Endothelial cell of umbilical vein (primary cell): Measurements from ENCODE around the gene SLC35F3. TPM values are rescaled to one million over a fixed set of nuclear protein-coding genes. Genes with fewer than 3 reads are reported as not detected.

ENCODE experiments used
- BruUV-seq: library from RNA; stranded (reverse); fragments of 400-500 nt; replicated peaks from 2 replicates; lab custom pipeline; 2021; lab: Mats Ljungman, UMichigan
- CTCF ChIA-PET: fragments of 300-600, 350-600 bp; sonication (Branson Sonifier 250); formaldehyde crosslinking; loops from one replicate; lab custom pipeline; 2021; ENCODE audit warnings: antibody characterized with exemption, inconsistent platforms; lab: Charles Lee
- POLR2A ChIA-PET: fragments of 300-600, 350-600 bp; sonication (Branson Sonifier 250); formaldehyde crosslinking; loops from one replicate; lab custom pipeline; 2021; ENCODE audit warnings: antibody characterized with exemption, inconsistent platforms; lab: Charles Lee
- DNase-seq: peaks from one replicate; pipeline ENCODE4 v3.0.0-alpha.2; 2011; ENCODE audit warnings: low read depth, low spot score
- FAIRE-seq: peaks from 2 replicates; lab custom pipeline; 2011; peaks lifted over from hg19 to GRCh38; lab: Jason Lieb, UNC
- H2AFZ ChIP-seq: 2 replicates; pipeline ENCODE4 v1.6.0; 2012; ENCODE audit warnings: low read depth, low read length, control low read depth, inconsistent platforms
- H3K27ac ChIP-seq: 2 replicates; pipeline ENCODE4 v1.5.1; 2011; ENCODE audit warnings: low read depth, mild to moderate bottlenecking, control low read depth, low read length, moderate library complexity; ENCODE audit not compliant: insufficient read depth
- H3K27me3 ChIP-seq, 2 experiments: 2 replicates each; pipeline versions ENCODE4 v1.6.0 to v1.6.1; 2011; ENCODE audit warnings: low read length in 2 of 2, mixed read lengths in 1 of 2; ENCODE audit not compliant: control insufficient read depth in 2 of 2, insufficient read depth in 2 of 2
- H3K36me3 ChIP-seq, 2 experiments: 2 replicates in 1 of 2; 3 replicates in 1 of 2; pipeline ENCODE4 v1.5.1; 2011; ENCODE audit warnings: low read length in 2 of 2, mild to moderate bottlenecking in 1 of 2, moderate library complexity in 1 of 2; ENCODE audit not compliant: control insufficient read depth in 2 of 2, insufficient read depth in 2 of 2; ENCODE audit errors: extremely low read depth in 1 of 2
- H3K4me1 ChIP-seq: 3 replicates; pipeline ENCODE4 v1.5.1; 2011; ENCODE audit warnings: mild to moderate bottlenecking, low read length; ENCODE audit not compliant: control insufficient read depth, insufficient read depth; ENCODE audit errors: extremely low read depth
- H3K4me2 ChIP-seq: 2 replicates; pipeline ENCODE4 v1.6.1; 2011; ENCODE audit warnings: low read length, control low read depth, mixed read lengths; ENCODE audit not compliant: insufficient read depth
- H3K4me3 ChIP-seq, 3 experiments: fragments of 200-600 bp in 1 of 3; sonication (generic), shearing (Covaris generic) in 1 of 3; replicated peaks in 1 of 3; 2 replicates each; pipeline ENCODE4 v1.5.1; 2011 to 2016; ENCODE audit warnings: control low read depth in 3 of 3, low read length in 3 of 3, mild to moderate bottlenecking in 2 of 3, inconsistent platforms in 1 of 3, low read depth in 1 of 3, moderate library complexity in 1 of 3; ENCODE audit not compliant: insufficient read depth in 1 of 3
- H3K79me2 ChIP-seq: 2 replicates; pipeline ENCODE4 v1.6.0; 2012; ENCODE audit warnings: low read length, inconsistent platforms; ENCODE audit not compliant: control insufficient read depth, insufficient read depth
- H3K9ac ChIP-seq: replicated peaks from 2 replicates; pipeline ENCODE3; 2011; ENCODE audit warnings: low read length, control low read depth; ENCODE audit not compliant: insufficient read depth; ENCODE audit errors: extremely low read depth
- H3K9me1 ChIP-seq: replicated peaks from 3 replicates; pipeline ENCODE4 v1.6.0; 2011; ENCODE audit warnings: mild to moderate bottlenecking, low read length; ENCODE audit not compliant: control insufficient read depth, insufficient read depth; ENCODE audit errors: extremely low read depth
- H3K9me3 ChIP-seq: replicated peaks from 2 replicates; pipeline ENCODE4 v1.5.1; 2012; ENCODE audit warnings: low read length, inconsistent platforms; ENCODE audit not compliant: control insufficient read depth, insufficient read depth
- H4K20me1 ChIP-seq: replicated peaks from 2 replicates; pipeline ENCODE3; 2011; ENCODE audit warnings: mild to moderate bottlenecking, low read length; ENCODE audit not compliant: control insufficient read depth, insufficient read depth; ENCODE audit errors: extremely low read depth
- EZH2 ChIP-seq: IDR thresholded peaks from 2 replicates; pipeline ENCODE4 v1.6.1; 2012; ENCODE audit warnings: borderline replicate concordance, low read depth, mild to moderate bottlenecking, moderate library complexity, low read length, inconsistent platforms; ENCODE audit not compliant: severe bottlenecking
- FOS ChIP-seq: IDR thresholded peaks from 2 replicates; pipeline ENCODE4 v1.6.1; 2011; ENCODE audit warnings: mild to moderate bottlenecking, low read length, moderate library complexity, borderline replicate concordance; ENCODE audit not compliant: insufficient read depth
- GATA2 ChIP-seq: IDR thresholded peaks from 2 replicates; pipeline ENCODE4 v1.7.0; 2011; ENCODE audit warnings: low read depth, mild to moderate bottlenecking, moderate library complexity, mixed read lengths, low read length; ENCODE audit not compliant: insufficient read length, insufficient read depth
- JUN ChIP-seq: IDR thresholded peaks from 2 replicates; pipeline ENCODE4 v1.6.1; 2011; ENCODE audit warnings: borderline replicate concordance, low read depth; ENCODE audit not compliant: insufficient read length, insufficient read depth
- MYC ChIP-seq: IDR thresholded peaks from one replicate; pipeline ENCODE4 v1.6.1; 2011; ENCODE audit warnings: mild to moderate bottlenecking, low read depth, low read length
- POLR2A ChIP-seq: IDR thresholded peaks from 2 replicates; pipeline ENCODE4 v1.6.1; 2012; ENCODE audit warnings: low read depth, mild to moderate bottlenecking, control low read depth, low read length
- POLR2AphosphoS5 ChIP-seq: IDR thresholded peaks from 2 replicates; pipeline ENCODE4 v1.6.1; 2012; ENCODE audit warnings: low read depth, mild to moderate bottlenecking, control low read depth, low read length, moderate library complexity; ENCODE audit not compliant: insufficient read depth
- dilution Hi-C: fragments of 300-500 bp; cut with MboI; formaldehyde crosslinking; loops from one replicate; pipeline ENCODE4 v1.15.0; 2019; ENCODE audit warnings: low sequenced_read_pairs; ENCODE audit not compliant: extremely low pct_ligation_motif_present
- intact Hi-C: fragments of 100-400 bp; cut with micrococcal nuclease; formaldehyde crosslinking; loops from one replicate; pipeline ENCODE4 v1.10.0; 2022
- polyA plus RNA-seq, 4 experiments: library from polyadenylated mRNA; depleted of rRNA in 3 of 4; stranded (reverse) in 3 of 4; unstranded in 1 of 4; fragments of >200 nt; gene quantifications; 2 replicates each; pipeline versions ENCODE4 v1.2.1 to v1.2.3, GENCODE V29; 2011 to 2012; ENCODE audit warnings: missing spikeins in 1 of 4
- total RNA-seq: library from RNA; stranded (reverse); gene quantifications from 2 replicates; pipeline ENCODE4 v1.2.3, GENCODE V29; 2021
- TF ChIP-seq, protein P1 (sequence below): IDR thresholded peaks from 2 replicates; pipeline ENCODE4 v1.6.1; 2011; ENCODE audit not compliant: insufficient read depth, insufficient read length
- TF ChIP-seq, protein P2 (sequence below), 2 donors: IDR thresholded peaks; 1 replicate in 1 of 2; 2 replicates in 1 of 2; pipeline ENCODE4 v1.5.1; 2011; ENCODE audit warnings: low read length in 2 of 2, mild to moderate bottlenecking in 2 of 2, moderate library complexity in 2 of 2, control low read depth in 1 of 2, inconsistent platforms in 1 of 2, low read depth in 1 of 2; ENCODE audit not compliant: insufficient read depth in 1 of 2; ENCODE audit errors: extremely low read depth in 1 of 2

SLC35F3 gene
- total and polyA plus RNA-seq, 2 donors (not counting 3 experiments of a cell fraction or from before 2014, with no cell fraction given) = not detected

DNA sequence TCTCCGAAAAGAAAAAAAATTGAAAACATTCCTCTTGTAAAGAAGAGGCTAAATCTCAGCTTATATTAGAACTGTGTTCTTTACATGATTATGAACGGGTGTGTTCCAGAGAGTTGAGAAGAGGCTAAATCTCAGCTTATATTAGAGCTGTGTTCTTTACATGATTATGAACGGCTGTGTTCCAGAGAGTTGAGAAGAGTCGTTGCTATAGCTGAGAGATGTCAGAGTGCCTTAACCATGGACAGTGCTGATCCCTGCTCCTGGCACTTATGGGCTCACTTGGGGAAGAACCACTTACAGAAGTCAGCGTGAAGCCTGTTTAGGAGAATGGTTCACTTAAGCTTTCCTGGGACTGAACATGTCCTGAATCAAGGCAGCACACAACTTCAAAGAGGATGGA lies 35.0 kb downstream of the SLC35F3 start:
- H3K4me2 ChIP-seq = no peak overlapping the region
- intact Hi-C loops = no loop called here
- H2AFZ ChIP-seq = no peak overlapping the region
- no peak for TF ChIP-seq POLR2A
- no TSS peak for BruUV-seq
- dilution Hi-C loops = no loop called here
- H3K79me2 ChIP-seq = no peaks in the 10 kb centered on the region
- POLR2A ChIA-PET = no interaction called here
- no peaks in the 10 kb centered on the region for H3K4me1 ChIP-seq
- CTCF ChIA-PET = no interaction called here
- no peak for FAIRE-seq
- H3K27ac ChIP-seq = no peak overlapping the region
- H3K36me3 ChIP-seq = no peaks in the 10 kb centered on the region
- no peaks in the 10 kb centered on the region for H3K9me3 ChIP-seq
- no peak overlapping the region for H3K9ac ChIP-seq
- no peak overlapping the region for H3K4me3 ChIP-seq
- H3K9me1 ChIP-seq = no peaks in the 10 kb centered on the region
- H4K20me1 ChIP-seq = no peaks in the 10 kb centered on the region
- no peaks in the 10 kb centered on the region for H3K27me3 ChIP-seq
- DNase-seq = no peak

DNA sequence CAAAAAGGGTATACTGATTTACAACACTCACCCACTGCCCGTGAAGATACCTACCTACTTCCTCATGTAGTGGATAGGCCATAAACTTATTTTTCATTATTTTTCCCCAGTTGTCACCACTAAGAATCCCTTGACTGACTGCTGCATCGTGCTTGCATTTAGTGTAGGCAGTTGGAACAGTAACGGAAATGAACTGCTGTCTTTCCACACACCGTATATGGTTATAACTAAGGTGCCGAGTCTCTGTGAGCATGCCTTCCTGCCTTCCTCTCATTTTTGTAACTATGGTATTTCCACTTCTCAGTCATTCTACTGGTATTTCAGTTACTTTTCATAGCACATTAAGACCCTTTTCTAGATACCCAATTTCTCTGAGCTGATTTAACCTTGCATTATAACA lies 36.4 kb downstream of the SLC35F3 start:
- CTCF ChIA-PET = no interaction called here

More for the DNA sequence above, 36.4 kb downstream of the SLC35F3 start:
- DNase-seq (no peak), FAIRE-seq (no peak)
- H3K4me1 ChIP-seq = no peaks in the 10 kb centered on the region
- no peak overlapping the region for H3K4me3 ChIP-seq
- BruUV-seq = no TSS peak
- no peaks in the 10 kb centered on the region for H3K79me2 ChIP-seq
- intact Hi-C loops (no loop called here), dilution Hi-C loops (no loop called here)
- no peak for TF ChIP-seq POLR2A
- no peak for TF ChIP-seq JUN
- TF ChIP-seq EZH2 = no peak
- TF ChIP-seq POLR2AphosphoS5 = no peak
- TF ChIP-seq FOS = no peak
- TF ChIP-seq, protein P1, sequence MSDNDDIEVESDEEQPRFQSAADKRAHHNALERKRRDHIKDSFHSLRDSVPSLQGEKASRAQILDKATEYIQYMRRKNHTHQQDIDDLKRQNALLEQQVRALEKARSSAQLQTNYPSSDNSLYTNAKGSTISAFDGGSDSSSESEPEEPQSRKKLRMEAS = no peak
- TF ChIP-seq MYC = no peak
- TF ChIP-seq, protein P2, sequence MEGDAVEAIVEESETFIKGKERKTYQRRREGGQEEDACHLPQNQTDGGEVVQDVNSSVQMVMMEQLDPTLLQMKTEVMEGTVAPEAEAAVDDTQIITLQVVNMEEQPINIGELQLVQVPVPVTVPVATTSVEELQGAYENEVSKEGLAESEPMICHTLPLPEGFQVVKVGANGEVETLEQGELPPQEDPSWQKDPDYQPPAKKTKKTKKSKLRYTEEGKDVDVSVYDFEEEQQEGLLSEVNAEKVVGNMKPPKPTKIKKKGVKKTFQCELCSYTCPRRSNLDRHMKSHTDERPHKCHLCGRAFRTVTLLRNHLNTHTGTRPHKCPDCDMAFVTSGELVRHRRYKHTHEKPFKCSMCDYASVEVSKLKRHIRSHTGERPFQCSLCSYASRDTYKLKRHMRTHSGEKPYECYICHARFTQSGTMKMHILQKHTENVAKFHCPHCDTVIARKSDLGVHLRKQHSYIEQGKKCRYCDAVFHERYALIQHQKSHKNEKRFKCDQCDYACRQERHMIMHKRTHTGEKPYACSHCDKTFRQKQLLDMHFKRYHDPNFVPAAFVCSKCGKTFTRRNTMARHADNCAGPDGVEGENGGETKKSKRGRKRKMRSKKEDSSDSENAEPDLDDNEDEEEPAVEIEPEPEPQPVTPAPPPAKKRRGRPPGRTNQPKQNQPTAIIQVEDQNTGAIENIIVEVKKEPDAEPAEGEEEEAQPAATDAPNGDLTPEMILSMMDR (IDR thresholded peaks at IDR 0.05; ENCODE audit: extremely low read depth in 1 of 2, insufficient read depth in 1 of 2, low read depth in 1 of 2, low read length in 2 of 2) = no peak
- TF ChIP-seq GATA2 = no peak
- POLR2A ChIA-PET = no interaction called here
- H3K9me1 ChIP-seq = no peaks in the 10 kb centered on the region
- no peak overlapping the region for H3K9ac ChIP-seq
- no peak overlapping the region for H3K4me2 ChIP-seq
- H3K9me3 ChIP-seq = no peaks in the 10 kb centered on the region
- no peak overlapping the region for H3K27ac ChIP-seq
- no peak overlapping the region for H2AFZ ChIP-seq
- H4K20me1 ChIP-seq = no peaks in the 10 kb centered on the region
- no peaks in the 10 kb centered on the region for H3K36me3 ChIP-seq
- H3K27me3 ChIP-seq = no peaks in the 10 kb centered on the region
